ENCODE data around the gene GRM2. TPM values are rescaled to one million over a fixed set of nuclear protein-coding genes. Genes with fewer than 3 reads are reported as not detected.

GRM2 gene
- total RNA-seq, 1 experiment from 2014 or later: 5.6 TPM

DNA sequence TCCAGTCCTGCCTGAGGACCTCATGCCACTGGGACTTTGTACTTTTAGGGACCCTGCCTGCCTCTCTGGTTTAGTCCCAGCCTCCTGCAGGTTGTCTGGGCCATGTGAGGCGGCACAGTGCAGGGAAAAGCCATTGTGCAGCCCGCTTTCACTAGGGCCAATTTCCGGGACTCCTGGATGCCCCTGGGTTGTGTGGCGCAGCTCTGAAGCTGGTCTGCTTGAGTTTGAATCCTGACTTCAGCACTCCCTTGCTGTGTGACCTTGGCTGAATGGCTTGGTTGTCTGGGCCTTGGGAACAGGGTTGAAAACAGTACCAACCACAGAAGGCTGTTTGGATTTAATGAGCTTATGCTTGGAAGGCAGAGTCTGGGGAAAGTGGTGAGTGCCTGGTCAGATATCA lies 27.6 kb upstream of the GRM2 start:
- Histone ChIP-seq H3K27me3 (replicated peaks; ENCODE audit: insufficient read depth, low read depth, low read length, poor library complexity) (no peaks in the 10 kb centered on the region), H3K27ac (ENCODE audit: low read depth, low read length, poor library complexity, severe bottlenecking) (no peak overlapping the region), H3K36me3 (ENCODE audit: insufficient read depth, low read length, poor library complexity, severe bottlenecking) (no peaks in the 10 kb centered on the region), H3K9me3 (ENCODE audit: low read depth, low read length, poor library complexity, severe bottlenecking) (no peaks in the 10 kb centered on the region), H3K4me3 (ENCODE audit: low read depth, low read length, poor library complexity, severe bottlenecking) (no peak overlapping the region), H3K4me1 (ENCODE audit: insufficient read depth, low read length, poor library complexity, severe bottlenecking) (peaks cover 3% of the 10 kb centered on the region)
- intact Hi-C loops (cut with micrococcal nuclease; ENCODE audit: unreplicated experiment): no loop called here
- no peak for DNase-seq (ENCODE audit: low spot score)
- ChIA-PET CTCF (no interaction called here), POLR2A (ENCODE audit: low non-redundant PET) (no interaction called here)
- no TSS peak for BruUV-seq (replicated peaks)
- no peak for TF ChIP-seq EZH2 (IDR thresholded peaks at IDR 0.05; ENCODE audit: borderline replicate concordance, low read depth, low read length, poor library complexity, severe bottlenecking)
- TF ChIP-seq, protein P1, sequence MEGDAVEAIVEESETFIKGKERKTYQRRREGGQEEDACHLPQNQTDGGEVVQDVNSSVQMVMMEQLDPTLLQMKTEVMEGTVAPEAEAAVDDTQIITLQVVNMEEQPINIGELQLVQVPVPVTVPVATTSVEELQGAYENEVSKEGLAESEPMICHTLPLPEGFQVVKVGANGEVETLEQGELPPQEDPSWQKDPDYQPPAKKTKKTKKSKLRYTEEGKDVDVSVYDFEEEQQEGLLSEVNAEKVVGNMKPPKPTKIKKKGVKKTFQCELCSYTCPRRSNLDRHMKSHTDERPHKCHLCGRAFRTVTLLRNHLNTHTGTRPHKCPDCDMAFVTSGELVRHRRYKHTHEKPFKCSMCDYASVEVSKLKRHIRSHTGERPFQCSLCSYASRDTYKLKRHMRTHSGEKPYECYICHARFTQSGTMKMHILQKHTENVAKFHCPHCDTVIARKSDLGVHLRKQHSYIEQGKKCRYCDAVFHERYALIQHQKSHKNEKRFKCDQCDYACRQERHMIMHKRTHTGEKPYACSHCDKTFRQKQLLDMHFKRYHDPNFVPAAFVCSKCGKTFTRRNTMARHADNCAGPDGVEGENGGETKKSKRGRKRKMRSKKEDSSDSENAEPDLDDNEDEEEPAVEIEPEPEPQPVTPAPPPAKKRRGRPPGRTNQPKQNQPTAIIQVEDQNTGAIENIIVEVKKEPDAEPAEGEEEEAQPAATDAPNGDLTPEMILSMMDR (conservative IDR thresholded peaks at IDR 0.05; ENCODE audit: low read depth, low read length): no peak

DNA sequence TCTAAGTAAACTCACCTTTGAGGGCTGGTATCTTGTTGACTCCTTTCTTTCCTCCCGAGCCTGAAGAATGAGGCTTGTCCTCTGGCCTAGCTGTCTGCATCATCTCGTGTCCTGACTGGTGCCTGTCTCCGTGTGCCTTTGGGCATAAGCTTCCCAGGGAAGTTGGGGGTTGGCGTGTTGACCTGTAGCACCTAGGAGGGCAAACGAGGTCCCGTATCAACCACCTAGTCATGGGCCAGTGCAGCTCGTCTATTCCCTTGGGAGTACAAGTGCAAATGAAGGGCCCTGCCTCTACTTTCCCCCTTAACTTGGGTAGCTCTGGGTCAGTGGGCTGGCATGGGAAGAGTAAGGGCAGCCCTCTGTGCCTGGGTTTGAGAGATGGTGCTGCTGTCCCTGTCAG lies 27.1 kb upstream of the GRM2 start:
- no peak overlapping the region for H3K27ac ChIP-seq (ENCODE audit: low read depth, low read length, poor library complexity, severe bottlenecking)
- H3K36me3 ChIP-seq (ENCODE audit: insufficient read depth, low read length, poor library complexity, severe bottlenecking): peaks cover under 1% of the 10 kb centered on the region
- H3K27me3 ChIP-seq (replicated peaks; ENCODE audit: insufficient read depth, low read depth, low read length, poor library complexity): no peaks in the 10 kb centered on the region
- no peak overlapping the region for H3K4me3 ChIP-seq (ENCODE audit: low read depth, low read length, poor library complexity, severe bottlenecking)
- TF ChIP-seq, protein P1 (conservative IDR thresholded peaks at IDR 0.05; ENCODE audit: low read depth, low read length): no peak
- no peak for TF ChIP-seq EZH2 (IDR thresholded peaks at IDR 0.05; ENCODE audit: borderline replicate concordance, low read depth, low read length, poor library complexity, severe bottlenecking)
- peaks cover 3% of the 10 kb centered on the region for H3K4me1 ChIP-seq (ENCODE audit: insufficient read depth, low read length, poor library complexity, severe bottlenecking)
- ChIA-PET CTCF (no interaction called here), POLR2A (ENCODE audit: low non-redundant PET) (no interaction called here)
- no peaks in the 10 kb centered on the region for H3K9me3 ChIP-seq (ENCODE audit: low read depth, low read length, poor library complexity, severe bottlenecking)
- DNase-seq (ENCODE audit: low spot score): no peak
- intact Hi-C loops (cut with micrococcal nuclease; ENCODE audit: unreplicated experiment): loop anchor here (5.0 kb wide), 1 partner anchor 292 kb away; the partner anchor contains the start of gene MANF
- BruUV-seq (replicated peaks): no TSS peak

DNA sequence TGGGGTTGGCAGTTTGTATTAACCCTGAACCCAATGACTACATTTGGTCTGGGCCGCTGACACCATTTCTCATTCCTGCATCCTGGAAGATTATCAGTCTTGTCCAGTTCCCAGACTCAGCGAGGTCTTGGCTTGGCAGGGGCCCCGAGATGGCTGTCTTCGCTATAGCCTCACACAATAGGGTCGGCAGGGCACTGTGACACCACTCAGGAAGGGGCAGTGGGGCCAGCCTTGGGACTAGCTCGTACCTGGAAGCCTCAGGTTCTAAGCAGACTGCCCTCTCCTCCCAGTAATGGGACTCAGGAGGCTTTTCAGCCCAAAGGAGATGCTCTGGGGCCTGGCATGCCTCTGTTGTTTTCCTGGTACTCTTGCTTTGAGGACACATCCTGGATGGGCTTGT lies 26.7 kb upstream of the GRM2 start:
- TF ChIP-seq, protein P1 (conservative IDR thresholded peaks at IDR 0.05; ENCODE audit: low read depth, low read length): no peak
- no peak for TF ChIP-seq EZH2 (IDR thresholded peaks at IDR 0.05; ENCODE audit: borderline replicate concordance, low read depth, low read length, poor library complexity, severe bottlenecking)
- intact Hi-C loops (cut with micrococcal nuclease; ENCODE audit: unreplicated experiment): loop anchor here (5.0 kb wide), 1 partner anchor 293 kb away; the partner anchor contains the start of gene MANF
- no peak overlapping the region for H3K27ac ChIP-seq (ENCODE audit: low read depth, low read length, poor library complexity, severe bottlenecking)
- no peaks in the 10 kb centered on the region for H3K27me3 ChIP-seq (replicated peaks; ENCODE audit: insufficient read depth, low read depth, low read length, poor library complexity)
- DNase-seq (ENCODE audit: low spot score): no peak
- no peak overlapping the region for H3K4me3 ChIP-seq (ENCODE audit: low read depth, low read length, poor library complexity, severe bottlenecking)
- no TSS peak for BruUV-seq (replicated peaks)
- peaks cover 3% of the 10 kb centered on the region for H3K36me3 ChIP-seq (ENCODE audit: insufficient read depth, low read length, poor library complexity, severe bottlenecking)
- ChIA-PET POLR2A (ENCODE audit: low non-redundant PET) (no interaction called here), CTCF (no interaction called here)
- no peaks in the 10 kb centered on the region for H3K9me3 ChIP-seq (ENCODE audit: low read depth, low read length, poor library complexity, severe bottlenecking)
- H3K4me1 ChIP-seq (ENCODE audit: insufficient read depth, low read length, poor library complexity, severe bottlenecking): peaks cover 3% of the 10 kb centered on the region

All from A673 (cell line).